IMR-90 (cell line): ENCODE results near the gene PDK4. TPM values are rescaled to one million over a fixed set of nuclear protein-coding genes. Genes with fewer than 3 reads are reported as not detected.

Experiments used
- ATAC-seq: fragments of 200-7000 bp; cut with Tn5 transposase; 2 replicates; pipeline ENCODE4 v1.9.1; 2020; ENCODE audit warnings: low read depth, mild to moderate bottlenecking, moderate library complexity
- BruUV-seq: library from RNA; stranded (reverse); fragments of 400-500 nt; replicated peaks from 2 replicates; lab custom pipeline; 2021; lab: Mats Ljungman, UMichigan
- CTCF ChIA-PET: fragments of 300-600 bp; formaldehyde crosslinking; extraction: SDS; loops from one replicate; lab custom pipeline; 2021; ENCODE audit warnings: antibody characterized with exemption; lab: Yijun Ruan, JAX
- POLR2A ChIA-PET: fragments of 300-600 bp; sonication (Branson Sonifier 250); formaldehyde crosslinking; loops from one replicate; lab custom pipeline; 2022; ENCODE audit warnings: antibody characterized with exemption; ENCODE audit not compliant: unreplicated experiment; lab: Charles Lee
- DNase-seq: peaks from one replicate; pipeline ENCODE4 v3.0.0; 2013
- H2AFZ ChIP-seq: replicated peaks from 2 replicates; pipeline ENCODE3; 2013; ENCODE audit warnings: low read length, mild to moderate bottlenecking; ENCODE audit not compliant: poor library complexity
- H2AK5ac ChIP-seq: 2 replicates; pipeline ENCODE4 v1.6.1; 2013; ENCODE audit warnings: low read depth, low read length, inconsistent platforms
- H2AK9ac ChIP-seq: replicated peaks from 2 replicates; pipeline ENCODE3; 2013; ENCODE audit warnings: mild to moderate bottlenecking, low read depth, low read length, moderate library complexity; ENCODE audit not compliant: poor library complexity
- H2BK120ac ChIP-seq: 2 replicates; pipeline ENCODE4 v1.6.1; 2013; ENCODE audit warnings: low read depth, low read length, inconsistent platforms
- H2BK15ac ChIP-seq: 3 replicates; pipeline ENCODE4 v1.6.1; 2013; ENCODE audit warnings: low read depth, low read length, inconsistent platforms
- H2BK20ac ChIP-seq: 2 replicates; pipeline ENCODE4 v1.6.1; 2013; ENCODE audit warnings: low read depth, mild to moderate bottlenecking, inconsistent platforms, low read length, moderate library complexity
- H2BK5ac ChIP-seq: 2 replicates; pipeline ENCODE4 v1.6.1; 2013; ENCODE audit warnings: mild to moderate bottlenecking, low read depth, low read length, inconsistent platforms; ENCODE audit not compliant: poor library complexity, severe bottlenecking
- H3K14ac ChIP-seq: replicated peaks from 2 replicates; pipeline ENCODE4 v1.6.1; 2013; ENCODE audit warnings: low read depth, low read length, inconsistent platforms
- H3K18ac ChIP-seq: 2 replicates; pipeline ENCODE4 v1.6.1; 2013; ENCODE audit warnings: low read depth, low read length, control low read depth
- H3K23ac ChIP-seq: 2 replicates; pipeline ENCODE4 v1.6.1; 2013; ENCODE audit warnings: low read depth, low read length, inconsistent platforms
- H3K27ac ChIP-seq: 2 replicates; pipeline ENCODE4 v1.5.1; 2013; ENCODE audit warnings: mild to moderate bottlenecking, control low read depth, low read length; ENCODE audit not compliant: insufficient read depth
- H3K27me3 ChIP-seq: 2 replicates; pipeline ENCODE4 v1.6.1; 2013; ENCODE audit warnings: low read length; ENCODE audit not compliant: control insufficient read depth, insufficient read depth
- H3K36me3 ChIP-seq: 2 replicates; pipeline ENCODE4 v1.6.1; 2013; ENCODE audit warnings: low read length, mixed read lengths; ENCODE audit not compliant: control insufficient read depth, insufficient read depth
- H3K4ac ChIP-seq: 2 replicates; pipeline ENCODE4 v1.6.1; 2013; ENCODE audit warnings: low read depth, low read length, inconsistent platforms
- H3K4me1 ChIP-seq: 2 replicates; pipeline ENCODE4 v1.6.1; 2013; ENCODE audit warnings: low read length, mixed read lengths; ENCODE audit not compliant: control insufficient read depth, insufficient read depth
- H3K4me2 ChIP-seq: 2 replicates; pipeline ENCODE4 v1.6.1; 2013; ENCODE audit warnings: low read depth, mild to moderate bottlenecking, control low read depth, low read length, moderate library complexity
- H3K4me3 ChIP-seq: 2 replicates; pipeline ENCODE4 v1.5.1; 2013; ENCODE audit warnings: low read depth, mild to moderate bottlenecking, control low read depth, low read length, moderate library complexity; ENCODE audit not compliant: insufficient read depth
- H3K56ac ChIP-seq: 2 replicates; pipeline ENCODE4 v1.6.1; 2013; ENCODE audit warnings: low read length, inconsistent platforms; ENCODE audit not compliant: insufficient read depth; ENCODE audit errors: extremely low read depth
- H3K79me1 ChIP-seq, 2 experiments: 2 replicates each; pipeline ENCODE4 v1.6.1; 2013; ENCODE audit warnings: low read length in 2 of 2, inconsistent platforms in 1 of 2, low read depth in 1 of 2
- H3K9ac ChIP-seq: 2 replicates; pipeline ENCODE4 v1.6.1; 2013; ENCODE audit warnings: low read depth, low read length, control low read depth
- H3K9me1 ChIP-seq: 2 replicates; pipeline ENCODE4 v1.6.1; 2013; ENCODE audit warnings: low read length, inconsistent platforms; ENCODE audit not compliant: insufficient read depth
- H3K9me3 ChIP-seq: 2 replicates; pipeline ENCODE4 v1.6.1; 2013; ENCODE audit warnings: low read length; ENCODE audit not compliant: control insufficient read depth, insufficient read depth
- H4K20me1 ChIP-seq: 2 replicates; pipeline ENCODE4 v1.6.1; 2013; ENCODE audit warnings: low read length, inconsistent platforms; ENCODE audit not compliant: insufficient read depth
- H4K5ac ChIP-seq: 2 replicates; pipeline ENCODE4 v1.6.1; 2013; ENCODE audit warnings: mild to moderate bottlenecking, low read depth, low read length, control low read depth
- H4K8ac ChIP-seq, 2 experiments: 2 replicates each; pipeline ENCODE4 v1.6.1; 2013; ENCODE audit warnings: low read depth in 2 of 2, low read length in 2 of 2, control low read depth in 1 of 2, inconsistent platforms in 1 of 2
- H4K91ac ChIP-seq: 2 replicates; pipeline ENCODE4 v1.6.1; 2013; ENCODE audit warnings: low read depth, low read length, inconsistent platforms; ENCODE audit not compliant: insufficient read depth
- BHLHE40 ChIP-seq: fragments of 150-350 bp; IDR thresholded peaks from 2 replicates; pipeline ENCODE4 v1.6.1; 2016; ENCODE audit warnings: mild to moderate bottlenecking, low read depth, low read length
- CEBPB ChIP-seq: IDR thresholded peaks from 2 replicates; pipeline ENCODE4 v1.6.1; 2012; ENCODE audit warnings: low read depth, low read length, improper control_type of control experiment
- CHD1 ChIP-seq: IDR thresholded peaks from 2 replicates; pipeline ENCODE4 v1.6.1; 2012; ENCODE audit warnings: low read depth, low read length, improper control_type of control experiment
- FOS ChIP-seq: fragments of 150-350 bp; IDR thresholded peaks from 2 replicates; pipeline ENCODE4 v1.6.1; 2016; ENCODE audit warnings: low read depth, low read length
- MAFK ChIP-seq: IDR thresholded peaks from 2 replicates; pipeline ENCODE4 v1.6.1; 2012; ENCODE audit warnings: low read depth, low read length, improper control_type of control experiment
- MAZ ChIP-seq: IDR thresholded peaks from 2 replicates; pipeline ENCODE4 v1.6.1; 2012; ENCODE audit warnings: low read depth, mild to moderate bottlenecking, low read length, improper control_type of control experiment, moderate library complexity, borderline replicate concordance
- MXI1 ChIP-seq: IDR thresholded peaks from 2 replicates; pipeline ENCODE4 v1.6.1; 2012; ENCODE audit warnings: low read depth, mild to moderate bottlenecking, low read length, moderate library complexity, borderline replicate concordance
- NFE2L2 ChIP-seq: fragments of 150-350 bp; IDR thresholded peaks from 2 replicates; pipeline ENCODE4 v1.6.1; 2016; ENCODE audit warnings: low read depth, mild to moderate bottlenecking, low read length
- POLR2A ChIP-seq: IDR thresholded peaks from 2 replicates; pipeline ENCODE4 v1.6.1; 2012; ENCODE audit warnings: mild to moderate bottlenecking, low read depth, low read length
- RAD21 ChIP-seq: IDR thresholded peaks from 2 replicates; pipeline ENCODE4 v1.6.1; 2012; ENCODE audit warnings: low read length, improper control_type of control experiment
- RFX5 ChIP-seq: IDR thresholded peaks from 2 replicates; pipeline ENCODE4 v1.8.0; 2012; ENCODE audit warnings: low read depth, mild to moderate bottlenecking, low read length, moderate library complexity
- SMC3 ChIP-seq: fragments of 150-350 bp; IDR thresholded peaks from 2 replicates; pipeline ENCODE4 v1.6.1; 2016; ENCODE audit warnings: low read depth, mild to moderate bottlenecking, antibody characterized with exemption, low read length, moderate library complexity
- WGBS, 2 experiments: methylation state at CpG; one replicate each; pipeline versions ENCODE4 v1.1.5 to v1.1.7; 2013; ENCODE audit warnings: missing lambda C conversion rate in 2 of 2; ENCODE audit not compliant: insufficient read length in 1 of 2; ENCODE audit errors: extremely low coverage in 2 of 2; 5-methylcytosine and 5-hydroxymethylcytosine counted together
- dilution Hi-C: fragments of 300-500 bp; cut with HindIII; formaldehyde crosslinking; loops from one replicate; pipeline ENCODE4 v1.14.3; 2018; ENCODE audit warnings: low sequenced_read_pairs; ENCODE audit not compliant: unreplicated experiment
- in situ Hi-C: fragments of 300-500 bp; cut with MboI; formaldehyde crosslinking; loops from 3 replicates; pipeline ENCODE4 v1.14.3; 2019; ENCODE audit warnings: low sequenced_read_pairs, inconsistent platforms, mixed read lengths
- intact Hi-C: fragments of 100-400 bp; cut with micrococcal nuclease; formaldehyde crosslinking; loops from 2 replicates; pipeline ENCODE4 v1.10.0; 2022
- polyA plus RNA-seq, 3 experiments: library from polyadenylated mRNA; depleted of rRNA; stranded (reverse); fragments of >200 nt; gene quantifications; 2 replicates each; pipeline ENCODE4 v1.2.3, GENCODE V29; 2012; ENCODE audit warnings: low replicate concordance in 1 of 3
- total RNA-seq: library from RNA; depleted of rRNA; stranded (reverse); fragments of >200 nt; gene quantifications from 2 replicates; pipeline ENCODE4 v1.2.3, GENCODE V29; 2012
- TF ChIP-seq, protein P1 (sequence below): fragments of 150-350 bp; IDR thresholded peaks from 2 replicates; pipeline ENCODE4 v1.6.1; 2016; ENCODE audit warnings: low read depth, mild to moderate bottlenecking, low read length, moderate library complexity, borderline replicate concordance
- TF ChIP-seq, protein P2 (sequence below): conservative IDR thresholded peaks from 2 replicates; pipeline ENCODE4 v1.5.1; 2012; ENCODE audit warnings: mild to moderate bottlenecking, low read depth, low read length, improper control_type of control experiment
- TF ChIP-seq, protein P3 (sequence below): fragments of 150-350 bp; IDR thresholded peaks from 2 replicates; pipeline ENCODE4 v1.6.1; 2017; ENCODE audit warnings: mild to moderate bottlenecking, antibody characterized with exemption, low read length, low read depth

Gene PDK4
- total and polyA plus RNA-seq, 2 of the 4 experiments (the other 2 are of a cell fraction): under 0.01 to 0.03 TPM

DNA sequence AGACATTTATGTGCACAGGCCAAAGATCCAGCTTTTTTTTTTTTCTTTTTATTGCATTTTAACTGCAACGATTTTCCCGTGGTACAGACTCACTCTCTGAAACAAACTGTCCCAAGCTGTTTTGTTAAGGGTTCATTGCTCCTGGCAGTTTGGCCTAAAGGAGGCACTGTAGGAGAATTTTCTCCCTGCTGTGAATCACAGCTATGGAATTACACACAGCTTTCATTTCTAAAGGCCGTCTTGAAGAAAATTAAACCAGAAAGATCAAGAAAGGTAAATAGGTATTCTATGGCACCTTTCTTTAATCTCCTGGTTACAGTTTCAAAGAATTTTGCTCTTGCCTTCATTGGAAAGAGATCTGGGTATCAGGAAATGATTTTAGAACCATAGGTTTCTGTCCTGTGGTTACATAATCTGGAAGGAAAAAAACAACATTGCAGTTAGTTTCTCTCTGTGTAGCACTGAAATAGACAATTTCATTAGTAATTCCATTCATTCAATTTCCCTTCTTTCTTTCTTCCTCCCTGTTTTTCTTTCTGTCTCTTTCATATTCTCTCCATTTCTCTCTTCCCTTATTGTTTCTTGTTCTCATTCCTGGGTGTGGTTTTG is 51.2 kb downstream of the PDK4 start:
- no peak overlapping the region for H2BK15ac ChIP-seq
- dilution Hi-C loops: no loop called here
- no TSS peak for BruUV-seq
- H3K36me3 ChIP-seq: no peaks in the 10 kb centered on the region
- H3K27ac ChIP-seq: no peak overlapping the region
- no peak overlapping the region for H3K14ac ChIP-seq
- no peak overlapping the region for H3K18ac ChIP-seq
- in situ Hi-C loops: no loop called here
- H2BK120ac ChIP-seq: no peak overlapping the region
- H3K23ac ChIP-seq: no peak overlapping the region
- peak; percentile 65 for DNase-seq
- ChIA-PET CTCF (interaction anchor here (0.6 to 3.5 kb wide), 10 partner anchors 12 to 152 kb away, joined by 3 to 25 read pairs (median 6); no protein-coding TSS in a partner anchor), POLR2A (interaction anchor here (0.6 kb wide), 1 partner anchor 141 kb away, joined by 4 read pairs; no protein-coding TSS in a partner anchor)
- H3K27me3 ChIP-seq: peaks cover 2% of the 10 kb centered on the region
- peak overlapping the region; percentile 36; the same call in 1 of the 2 replicates for H3K4me3 ChIP-seq
- no peak overlapping the region for H2AK9ac ChIP-seq
- no peak overlapping the region for H2BK5ac ChIP-seq
- H4K8ac ChIP-seq: no peak overlapping the region; a peak in 1 of 4 replicates
- intact Hi-C loops: loop anchor here (1.0 to 2.0 kb wide), 3 partner anchors 18 to 139 kb away; no protein-coding TSS in a partner anchor
- WGBS, 2 experiments: no CpG with 5 or more reads among the region's 3 CpGs
- H3K4me2 ChIP-seq: peak overlapping the region; percentile 94
- ATAC-seq: peak; percentile 95
- no peaks in the 10 kb centered on the region for H3K9me3 ChIP-seq
- no peak overlapping the region for H3K9ac ChIP-seq
- H2BK20ac ChIP-seq: no peak overlapping the region
- TF ChIP-seq POLR2A (no peak), CEBPB (no peak), RAD21 (peak; percentile 69), FOS (peak; percentile 58; the same call in 1 of the 2 replicates), SMC3 (peak; percentile 74), MAZ (no peak), MXI1 (no peak), MAFK (no peak), NFE2L2 (no peak), CHD1 (no peak), BHLHE40 (no peak), RFX5 (no peak)
- TF ChIP-seq, protein P1, sequence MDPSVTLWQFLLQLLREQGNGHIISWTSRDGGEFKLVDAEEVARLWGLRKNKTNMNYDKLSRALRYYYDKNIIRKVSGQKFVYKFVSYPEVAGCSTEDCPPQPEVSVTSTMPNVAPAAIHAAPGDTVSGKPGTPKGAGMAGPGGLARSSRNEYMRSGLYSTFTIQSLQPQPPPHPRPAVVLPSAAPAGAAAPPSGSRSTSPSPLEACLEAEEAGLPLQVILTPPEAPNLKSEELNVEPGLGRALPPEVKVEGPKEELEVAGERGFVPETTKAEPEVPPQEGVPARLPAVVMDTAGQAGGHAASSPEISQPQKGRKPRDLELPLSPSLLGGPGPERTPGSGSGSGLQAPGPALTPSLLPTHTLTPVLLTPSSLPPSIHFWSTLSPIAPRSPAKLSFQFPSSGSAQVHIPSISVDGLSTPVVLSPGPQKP: no peak
- TF ChIP-seq, protein P2, sequence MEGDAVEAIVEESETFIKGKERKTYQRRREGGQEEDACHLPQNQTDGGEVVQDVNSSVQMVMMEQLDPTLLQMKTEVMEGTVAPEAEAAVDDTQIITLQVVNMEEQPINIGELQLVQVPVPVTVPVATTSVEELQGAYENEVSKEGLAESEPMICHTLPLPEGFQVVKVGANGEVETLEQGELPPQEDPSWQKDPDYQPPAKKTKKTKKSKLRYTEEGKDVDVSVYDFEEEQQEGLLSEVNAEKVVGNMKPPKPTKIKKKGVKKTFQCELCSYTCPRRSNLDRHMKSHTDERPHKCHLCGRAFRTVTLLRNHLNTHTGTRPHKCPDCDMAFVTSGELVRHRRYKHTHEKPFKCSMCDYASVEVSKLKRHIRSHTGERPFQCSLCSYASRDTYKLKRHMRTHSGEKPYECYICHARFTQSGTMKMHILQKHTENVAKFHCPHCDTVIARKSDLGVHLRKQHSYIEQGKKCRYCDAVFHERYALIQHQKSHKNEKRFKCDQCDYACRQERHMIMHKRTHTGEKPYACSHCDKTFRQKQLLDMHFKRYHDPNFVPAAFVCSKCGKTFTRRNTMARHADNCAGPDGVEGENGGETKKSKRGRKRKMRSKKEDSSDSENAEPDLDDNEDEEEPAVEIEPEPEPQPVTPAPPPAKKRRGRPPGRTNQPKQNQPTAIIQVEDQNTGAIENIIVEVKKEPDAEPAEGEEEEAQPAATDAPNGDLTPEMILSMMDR: peak; percentile 85
- TF ChIP-seq, protein P3, sequence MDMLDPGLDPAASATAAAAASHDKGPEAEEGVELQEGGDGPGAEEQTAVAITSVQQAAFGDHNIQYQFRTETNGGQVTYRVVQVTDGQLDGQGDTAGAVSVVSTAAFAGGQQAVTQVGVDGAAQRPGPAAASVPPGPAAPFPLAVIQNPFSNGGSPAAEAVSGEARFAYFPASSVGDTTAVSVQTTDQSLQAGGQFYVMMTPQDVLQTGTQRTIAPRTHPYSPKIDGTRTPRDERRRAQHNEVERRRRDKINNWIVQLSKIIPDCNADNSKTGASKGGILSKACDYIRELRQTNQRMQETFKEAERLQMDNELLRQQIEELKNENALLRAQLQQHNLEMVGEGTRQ: no peak
- no peak overlapping the region for H2AFZ ChIP-seq
- no peaks in the 10 kb centered on the region for H3K79me1 ChIP-seq
- H3K56ac ChIP-seq: no peak overlapping the region
- H3K4ac ChIP-seq: no peak overlapping the region
- H2AK5ac ChIP-seq: no peak overlapping the region
- H3K4me1 ChIP-seq: no peaks in the 10 kb centered on the region
- H4K20me1 ChIP-seq: no peaks in the 10 kb centered on the region
- no peaks in the 10 kb centered on the region for H3K9me1 ChIP-seq
- no peak overlapping the region for H4K5ac ChIP-seq
- no peak overlapping the region for H4K91ac ChIP-seq
